GM12878 (cell line): ENCODE data around the gene OGFR.

Source experiments
- CTCF ChIP-seq, 3 experiments: IDR thresholded peaks in 2 of 3; conservative IDR thresholded peaks in 1 of 3; 2 replicates each; pipeline ENCODE4 v1.5.1; 2011; ENCODE audit warnings: low read depth in 3 of 3, low read length in 3 of 3, mild to moderate bottlenecking in 3 of 3, control low read depth in 2 of 3, moderate library complexity in 2 of 3, inconsistent platforms in 1 of 3, mixed read lengths in 1 of 3; ENCODE audit not compliant: control insufficient read depth in 2 of 3, insufficient read depth in 1 of 3; ENCODE audit errors: extremely low read depth in 1 of 3
- E4F1 ChIP-seq: fragments of 450-650 bp; IDR thresholded peaks from 2 replicates; pipeline ENCODE4 v1.6.1; 2018; ENCODE audit warnings: borderline replicate concordance, mild to moderate bottlenecking; ENCODE audit not compliant: partially characterized antibody
- FOXK2 ChIP-seq: fragments of 450-650 bp; IDR thresholded peaks from 2 replicates; pipeline ENCODE4 v1.6.1; 2017; ENCODE audit warnings: mild to moderate bottlenecking, moderate library complexity
- PAX8 ChIP-seq: fragments of 450-650 bp; IDR thresholded peaks from 2 replicates; pipeline ENCODE4 v1.6.1; 2017; ENCODE audit warnings: mild to moderate bottlenecking, moderate library complexity
- POLR2A ChIP-seq: IDR thresholded peaks from 2 replicates; pipeline ENCODE4 v1.6.1; 2011; ENCODE audit warnings: low read depth, mild to moderate bottlenecking, low read length
- POLR2AphosphoS5 ChIP-seq: IDR thresholded peaks from 2 replicates; pipeline ENCODE4 v1.6.1; 2011; ENCODE audit warnings: mild to moderate bottlenecking, low read length, inconsistent platforms
- TF ChIP-seq, protein P1 (sequence below): IDR thresholded peaks from 2 replicates; pipeline ENCODE4 v1.6.1; 2012; ENCODE audit warnings: improper control_type of control experiment, low read depth, low read length; ENCODE audit not compliant: insufficient replicate concordance
- TF ChIP-seq, protein P2 (sequence below): IDR thresholded peaks from 2 replicates; pipeline ENCODE4 v1.6.1; 2011; ENCODE audit warnings: low read depth, low read length, improper control_type of control experiment, borderline replicate concordance

- no peak for TF ChIP-seq FOXK2
- no peak for TF ChIP-seq POLR2A
- no peak for TF ChIP-seq PAX8
- TF ChIP-seq E4F1 = no peak
- TF ChIP-seq POLR2AphosphoS5 = no peak
- no peak for TF ChIP-seq CTCF (IDR thresholded peaks at IDR 0.05 in 2 of 3, conservative IDR thresholded peaks at IDR 0.05 in 1 of 3; ENCODE audit: control insufficient read depth in 2 of 3, extremely low read depth in 1 of 3, insufficient read depth in 1 of 3, low read depth in 3 of 3, low read length in 3 of 3)
- TF ChIP-seq, protein P1, sequence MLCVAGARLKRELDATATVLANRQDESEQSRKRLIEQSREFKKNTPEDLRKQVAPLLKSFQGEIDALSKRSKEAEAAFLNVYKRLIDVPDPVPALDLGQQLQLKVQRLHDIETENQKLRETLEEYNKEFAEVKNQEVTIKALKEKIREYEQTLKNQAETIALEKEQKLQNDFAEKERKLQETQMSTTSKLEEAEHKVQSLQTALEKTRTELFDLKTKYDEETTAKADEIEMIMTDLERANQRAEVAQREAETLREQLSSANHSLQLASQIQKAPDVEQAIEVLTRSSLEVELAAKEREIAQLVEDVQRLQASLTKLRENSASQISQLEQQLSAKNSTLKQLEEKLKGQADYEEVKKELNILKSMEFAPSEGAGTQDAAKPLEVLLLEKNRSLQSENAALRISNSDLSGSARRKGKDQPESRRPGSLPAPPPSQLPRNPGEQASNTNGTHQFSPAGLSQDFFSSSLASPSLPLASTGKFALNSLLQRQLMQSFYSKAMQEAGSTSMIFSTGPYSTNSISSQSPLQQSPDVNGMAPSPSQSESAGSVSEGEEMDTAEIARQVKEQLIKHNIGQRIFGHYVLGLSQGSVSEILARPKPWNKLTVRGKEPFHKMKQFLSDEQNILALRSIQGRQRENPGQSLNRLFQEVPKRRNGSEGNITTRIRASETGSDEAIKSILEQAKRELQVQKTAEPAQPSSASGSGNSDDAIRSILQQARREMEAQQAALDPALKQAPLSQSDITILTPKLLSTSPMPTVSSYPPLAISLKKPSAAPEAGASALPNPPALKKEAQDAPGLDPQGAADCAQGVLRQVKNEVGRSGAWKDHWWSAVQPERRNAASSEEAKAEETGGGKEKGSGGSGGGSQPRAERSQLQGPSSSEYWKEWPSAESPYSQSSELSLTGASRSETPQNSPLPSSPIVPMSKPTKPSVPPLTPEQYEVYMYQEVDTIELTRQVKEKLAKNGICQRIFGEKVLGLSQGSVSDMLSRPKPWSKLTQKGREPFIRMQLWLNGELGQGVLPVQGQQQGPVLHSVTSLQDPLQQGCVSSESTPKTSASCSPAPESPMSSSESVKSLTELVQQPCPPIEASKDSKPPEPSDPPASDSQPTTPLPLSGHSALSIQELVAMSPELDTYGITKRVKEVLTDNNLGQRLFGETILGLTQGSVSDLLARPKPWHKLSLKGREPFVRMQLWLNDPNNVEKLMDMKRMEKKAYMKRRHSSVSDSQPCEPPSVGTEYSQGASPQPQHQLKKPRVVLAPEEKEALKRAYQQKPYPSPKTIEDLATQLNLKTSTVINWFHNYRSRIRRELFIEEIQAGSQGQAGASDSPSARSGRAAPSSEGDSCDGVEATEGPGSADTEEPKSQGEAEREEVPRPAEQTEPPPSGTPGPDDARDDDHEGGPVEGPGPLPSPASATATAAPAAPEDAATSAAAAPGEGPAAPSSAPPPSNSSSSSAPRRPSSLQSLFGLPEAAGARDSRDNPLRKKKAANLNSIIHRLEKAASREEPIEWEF = no peak
- TF ChIP-seq, protein P2, sequence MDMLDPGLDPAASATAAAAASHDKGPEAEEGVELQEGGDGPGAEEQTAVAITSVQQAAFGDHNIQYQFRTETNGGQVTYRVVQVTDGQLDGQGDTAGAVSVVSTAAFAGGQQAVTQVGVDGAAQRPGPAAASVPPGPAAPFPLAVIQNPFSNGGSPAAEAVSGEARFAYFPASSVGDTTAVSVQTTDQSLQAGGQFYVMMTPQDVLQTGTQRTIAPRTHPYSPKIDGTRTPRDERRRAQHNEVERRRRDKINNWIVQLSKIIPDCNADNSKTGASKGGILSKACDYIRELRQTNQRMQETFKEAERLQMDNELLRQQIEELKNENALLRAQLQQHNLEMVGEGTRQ = no peak
Measured at GRCh38 chr20:62822239-62822787, 17.7 kb downstream of the OGFR start.
